Coronary artery (tissue), 2 donors: ENCODE measurements around the gene PROKR1.

Experiments
- DNase-seq: peaks from one replicate; pipeline ENCODE4 v3.0.0-alpha.2; 2017; ENCODE audit warnings: low spot score
- H3K27ac ChIP-seq, 2 donors: fragments of 200-600 bp; sonication (generic); one replicate each; pipeline ENCODE4 v1.5.1; 2016 to 2019
- H3K4me3 ChIP-seq: fragments of 200-600 bp; sonication (generic); 2 replicates; pipeline ENCODE4 v1.5.1; 2016; ENCODE audit warnings: mild to moderate bottlenecking, moderate library complexity
- CTCF ChIP-seq: fragments of 200-600 bp; sonication (generic); IDR thresholded peaks from one replicate; pipeline ENCODE4 v1.5.1; 2019; ENCODE audit warnings: antibody characterized with exemption

The PROKR1 gene

GRCh38 chr2:68658266-68658665, 14.9 kb downstream of the PROKR1 start:
- Histone ChIP-seq H3K27ac (no peak overlapping the region), H3K4me3 (no peak overlapping the region)
- TF ChIP-seq CTCF = no peak
- no peak for DNase-seq

- no peak for DNase-seq
- H3K4me3 ChIP-seq = no peak overlapping the region
- no peak overlapping the region for H3K27ac ChIP-seq
- no peak for TF ChIP-seq CTCF
Observed at GRCh38 chr2:68659081-68659480, 15.7 kb downstream of the PROKR1 start.

- no peak for TF ChIP-seq CTCF
- no peak for DNase-seq
Observed at GRCh38 chr2:68660658-68661057, 17.3 kb downstream of the PROKR1 start.

GRCh38 chr2:68662466-68662865, 19.1 kb downstream of the PROKR1 start:
- TF ChIP-seq CTCF = no peak
- H3K27ac ChIP-seq = no peak overlapping the region
- no peak overlapping the region for H3K4me3 ChIP-seq
- DNase-seq = no peak

More at GRCh38 chr2:68660658-68661057, 17.3 kb downstream of the PROKR1 start:
- Histone ChIP-seq H3K27ac (no peak overlapping the region), H3K4me3 (no peak overlapping the region)

- TF ChIP-seq CTCF = no peak
- Histone ChIP-seq H3K27ac (no peak overlapping the region), H3K4me3 (no peak overlapping the region)
- no peak for DNase-seq
Observed at GRCh38 chr2:68663371-68664156, 20.2 kb downstream of the PROKR1 start.

GRCh38 chr2:68667371-68667770, 24.0 kb downstream of the PROKR1 start:
- no peak for TF ChIP-seq CTCF
- H3K4me3 ChIP-seq = no peak overlapping the region
- DNase-seq = no peak
- no peak overlapping the region for H3K27ac ChIP-seq

- Histone ChIP-seq H3K27ac (no peak overlapping the region), H3K4me3 (no peak overlapping the region)
- TF ChIP-seq CTCF = no peak
- no peak for DNase-seq
Observed at GRCh38 chr2:68669651-68670050, 26.3 kb downstream of the PROKR1 start.
